Mucosa of descending colon (tissue), 3 donors: ENCODE results near the gene ABLIM1. TPM values are rescaled to one million over a fixed set of nuclear protein-coding genes. Genes with fewer than 3 reads are reported as not detected.

Source experiments
- ATAC-seq: fragments of 200-7000 bp; cut with Tn5 transposase; one replicate; pipeline ENCODE4 v1.9.1; 2020; ENCODE audit warnings: mild to moderate bottlenecking, moderate library complexity
- DNase-seq, 3 donors: peaks; one replicate each; pipeline ENCODE4 v3.0.0-alpha.2; 2020
- H3K36me3 ChIP-seq: fragments of 200-600 bp; one replicate; pipeline ENCODE4 v1.8.0; 2021; ENCODE audit warnings: low read depth, mild to moderate bottlenecking
- H3K4me1 ChIP-seq: fragments of 200-600 bp; one replicate; pipeline ENCODE4 v1.8.0; 2021; ENCODE audit warnings: low read depth, mild to moderate bottlenecking
- H3K4me3 ChIP-seq: fragments of 200-600 bp; one replicate; pipeline ENCODE4 v1.8.0; 2021; ENCODE audit warnings: mild to moderate bottlenecking
- H3K9me3 ChIP-seq: fragments of 200-600 bp; one replicate; pipeline ENCODE4 v1.8.0; 2021; ENCODE audit warnings: mild to moderate bottlenecking
- intact Hi-C, 2 donors: fragments of 100-400 bp; cut with DNase I in 1 of 2; cut with micrococcal nuclease in 1 of 2; formaldehyde crosslinking; loops; one replicate each; pipeline versions ENCODE4 v1.11.0 to v1.11.1; 2022; cut with DNase I, micrococcal nuclease
- total RNA-seq, 3 donors: library from RNA; stranded (reverse); fragmentation: NEBNext Ultra II Directional in 2 of 3; extraction: Animal tissue kit (Norgen Biotek cat#: 25700) in 2 of 3; gene quantifications; one replicate each; pipeline versions ENCODE4 v1.2.1 to v1.2.4, GENCODE V29; 2021 to 2023
- TF ChIP-seq, protein P1 (sequence below): fragments of 200-600 bp; IDR thresholded peaks from one replicate; pipeline ENCODE4 v1.8.0; 2022; ENCODE audit warnings: antibody characterized with exemption, mild to moderate bottlenecking
- donor health status: DM: no; HTN: no; CAD: no; lungs with moderate emphysema.
- donor health status: DM: no; HTN: no; CAD: no.
- donor health status: DM: no; HTN: yes; CAD: no.

The ABLIM1 gene
- total RNA-seq, 3 donors from 2014 or later, result 67.1 to 122 (median 103) TPM

DNA sequence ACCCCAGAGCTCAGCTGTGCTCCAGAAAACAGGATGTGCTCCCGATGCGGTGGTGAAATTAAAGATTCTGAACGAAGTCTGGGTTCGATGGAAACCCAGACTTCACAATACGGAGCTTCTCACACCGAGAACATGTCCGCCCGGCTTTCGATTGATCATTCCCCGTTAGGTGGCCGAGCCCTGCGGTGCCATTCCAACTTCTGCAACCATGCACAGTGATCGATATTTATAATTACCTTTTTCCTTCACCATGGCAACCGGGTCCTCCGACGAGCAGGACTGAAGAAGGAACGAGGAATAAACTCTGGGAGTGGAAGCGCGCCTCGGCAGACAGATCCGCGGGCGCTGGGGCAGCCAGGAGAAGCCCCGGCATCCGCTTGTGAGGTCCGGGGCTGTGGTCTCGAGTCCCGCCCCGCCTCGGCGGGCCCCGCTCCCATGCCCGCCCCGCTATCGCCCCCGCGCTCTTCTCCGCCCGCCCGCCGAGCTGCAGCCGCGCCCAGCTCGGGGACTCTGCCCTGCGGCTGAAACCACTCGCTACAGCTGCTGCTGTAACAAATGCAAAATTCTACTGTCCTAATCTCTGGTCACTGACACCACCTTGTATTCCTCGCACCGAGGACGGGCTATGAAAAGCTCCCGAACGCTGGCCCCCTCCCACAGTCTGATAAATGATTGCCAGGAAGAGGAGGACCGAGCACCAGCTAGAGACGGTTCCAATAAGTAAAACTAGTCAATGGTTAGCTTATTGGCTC lies 26.2 kb downstream of the ABLIM1 start:
- no peaks in the 10 kb centered on the region for H3K4me1 ChIP-seq
- intact Hi-C loops, result no loop called here
- ATAC-seq, result peak; percentile 81
- no peaks in the 10 kb centered on the region for H3K36me3 ChIP-seq
- DNase-seq, result peak; percentile 56 to 68 (median 64)
- H3K4me3 ChIP-seq, result no peak overlapping the region
- TF ChIP-seq, protein P1, sequence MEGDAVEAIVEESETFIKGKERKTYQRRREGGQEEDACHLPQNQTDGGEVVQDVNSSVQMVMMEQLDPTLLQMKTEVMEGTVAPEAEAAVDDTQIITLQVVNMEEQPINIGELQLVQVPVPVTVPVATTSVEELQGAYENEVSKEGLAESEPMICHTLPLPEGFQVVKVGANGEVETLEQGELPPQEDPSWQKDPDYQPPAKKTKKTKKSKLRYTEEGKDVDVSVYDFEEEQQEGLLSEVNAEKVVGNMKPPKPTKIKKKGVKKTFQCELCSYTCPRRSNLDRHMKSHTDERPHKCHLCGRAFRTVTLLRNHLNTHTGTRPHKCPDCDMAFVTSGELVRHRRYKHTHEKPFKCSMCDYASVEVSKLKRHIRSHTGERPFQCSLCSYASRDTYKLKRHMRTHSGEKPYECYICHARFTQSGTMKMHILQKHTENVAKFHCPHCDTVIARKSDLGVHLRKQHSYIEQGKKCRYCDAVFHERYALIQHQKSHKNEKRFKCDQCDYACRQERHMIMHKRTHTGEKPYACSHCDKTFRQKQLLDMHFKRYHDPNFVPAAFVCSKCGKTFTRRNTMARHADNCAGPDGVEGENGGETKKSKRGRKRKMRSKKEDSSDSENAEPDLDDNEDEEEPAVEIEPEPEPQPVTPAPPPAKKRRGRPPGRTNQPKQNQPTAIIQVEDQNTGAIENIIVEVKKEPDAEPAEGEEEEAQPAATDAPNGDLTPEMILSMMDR, result no peak
- H3K9me3 ChIP-seq, result no peaks in the 10 kb centered on the region

DNA sequence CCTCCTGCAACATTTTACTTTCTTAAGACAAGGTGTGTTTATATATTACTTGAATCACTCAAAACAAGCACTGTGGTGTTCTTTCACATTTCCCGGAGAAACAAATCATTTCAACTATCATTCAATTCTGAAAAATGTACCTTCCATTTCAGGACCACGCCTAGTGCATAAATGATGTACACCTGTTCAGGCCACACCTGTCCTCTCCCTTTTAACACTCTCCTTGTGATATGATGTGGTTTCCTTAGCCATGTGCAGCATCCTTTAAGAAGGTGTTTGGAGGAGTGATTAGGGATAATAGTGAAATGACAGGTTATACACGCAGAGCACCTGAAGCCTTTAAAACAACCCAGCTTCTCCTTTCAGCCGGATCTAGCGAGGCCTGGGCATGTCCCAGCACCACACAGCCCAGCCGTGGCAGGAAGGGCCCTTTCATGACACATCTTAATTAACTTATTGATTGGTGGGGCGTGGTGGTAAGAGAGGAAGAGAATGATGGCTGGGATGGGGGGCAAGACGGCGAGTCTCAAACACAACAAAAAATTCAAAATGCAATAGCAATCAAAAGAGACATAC lies 26.9 kb downstream of the ABLIM1 start:
- peak; percentile 52 for ATAC-seq
- no peak overlapping the region for H3K4me3 ChIP-seq
- no peaks in the 10 kb centered on the region for H3K4me1 ChIP-seq

DNA sequence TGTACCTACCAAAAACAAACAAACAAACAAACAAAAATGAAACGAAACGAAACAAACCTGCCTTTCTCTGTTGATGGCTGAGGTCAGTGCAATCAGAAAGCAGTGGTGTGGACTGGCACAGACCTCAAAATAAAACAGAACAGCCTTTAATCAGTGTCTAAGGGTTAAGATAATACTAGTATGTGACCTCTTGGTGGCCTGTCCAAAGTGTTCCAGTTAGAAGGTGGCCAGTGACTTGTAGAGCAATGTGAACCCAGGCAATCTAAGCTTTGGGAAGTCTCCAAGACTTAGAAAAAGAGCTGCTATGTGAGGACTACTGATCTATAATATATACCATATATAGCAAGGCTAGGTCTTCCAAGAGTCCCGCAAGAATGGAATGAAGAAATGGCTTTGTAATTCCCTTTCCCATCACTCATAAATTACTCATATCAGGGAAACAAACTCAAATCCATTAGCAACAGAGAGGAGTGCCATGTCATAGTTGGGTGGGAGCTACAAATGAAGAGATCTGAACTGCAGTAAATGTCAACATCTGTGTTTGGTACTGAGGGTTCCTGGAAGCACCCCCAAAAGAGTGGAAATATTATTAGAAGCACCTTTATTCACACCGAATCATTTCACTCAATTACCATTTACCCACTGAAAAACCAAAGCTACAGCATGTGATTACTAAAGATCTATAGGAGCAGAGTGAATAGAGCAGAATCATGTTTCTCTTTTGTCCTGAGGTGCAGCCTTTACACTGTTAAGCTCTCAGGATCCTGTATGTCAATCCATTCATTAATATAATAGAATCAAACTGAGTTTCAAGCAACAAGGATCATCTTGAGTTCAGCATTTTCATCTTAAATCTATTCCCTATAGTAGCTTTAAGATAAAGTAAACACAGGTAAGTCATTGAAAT lies 28.0 kb downstream of the ABLIM1 start:
- DNase-seq (no peak), ATAC-seq (no peak)
- Histone ChIP-seq H3K4me1 (peaks cover 4% of the 10 kb centered on the region), H3K36me3 (no peaks in the 10 kb centered on the region), H3K4me3 (no peak overlapping the region), H3K9me3 (no peaks in the 10 kb centered on the region)
- TF ChIP-seq, protein P1, result no peak
- intact Hi-C loops, result no loop called here

More for the DNA sequence above, 26.9 kb downstream of the ABLIM1 start:
- Histone ChIP-seq H3K9me3 (no peaks in the 10 kb centered on the region), H3K36me3 (no peaks in the 10 kb centered on the region)
- no peak for DNase-seq
- TF ChIP-seq, protein P1, result no peak
- intact Hi-C loops, result no loop called here

DNA sequence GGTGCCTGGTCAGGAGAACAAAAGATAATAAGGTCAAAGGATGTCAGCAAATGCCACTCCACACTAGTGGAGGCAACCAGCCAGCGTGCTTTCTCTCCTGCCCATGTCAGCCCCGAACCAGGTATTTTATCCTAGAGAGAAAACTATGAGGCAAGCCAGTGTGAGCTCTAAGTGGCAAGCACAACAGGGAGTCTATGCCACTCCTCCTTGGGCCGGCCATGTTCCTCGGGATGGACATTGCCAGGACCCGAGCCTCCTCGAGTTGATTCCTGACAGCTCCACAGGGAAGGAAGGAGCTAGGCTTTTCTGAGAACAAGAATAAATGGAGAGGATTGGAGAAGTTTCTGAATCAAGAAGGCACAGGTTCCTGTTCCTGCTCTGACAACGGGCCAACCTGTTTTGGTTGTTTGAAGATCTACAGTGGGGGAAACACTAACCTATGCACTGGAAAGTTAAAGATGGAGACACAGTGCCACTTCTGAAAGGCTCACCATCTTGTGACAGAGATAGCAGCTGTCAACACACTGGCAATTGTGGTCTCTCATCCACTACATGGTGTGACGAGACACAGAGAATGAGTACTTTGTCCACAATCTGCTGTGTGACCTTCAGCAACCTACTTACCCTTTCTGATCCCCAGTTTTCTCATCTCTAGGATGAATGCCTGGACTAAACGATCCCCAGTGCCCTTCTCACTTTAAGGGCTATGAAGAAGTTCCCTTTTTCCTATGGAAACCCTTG lies 28.8 kb downstream of the ABLIM1 start:
- Histone ChIP-seq H3K36me3 (no peaks in the 10 kb centered on the region), H3K9me3 (no peaks in the 10 kb centered on the region), H3K4me1 (peaks cover 9% of the 10 kb centered on the region), H3K4me3 (no peak overlapping the region)
- ATAC-seq (no peak), DNase-seq (no peak)
- TF ChIP-seq, protein P1, result no peak
- intact Hi-C loops, result no loop called here

DNA sequence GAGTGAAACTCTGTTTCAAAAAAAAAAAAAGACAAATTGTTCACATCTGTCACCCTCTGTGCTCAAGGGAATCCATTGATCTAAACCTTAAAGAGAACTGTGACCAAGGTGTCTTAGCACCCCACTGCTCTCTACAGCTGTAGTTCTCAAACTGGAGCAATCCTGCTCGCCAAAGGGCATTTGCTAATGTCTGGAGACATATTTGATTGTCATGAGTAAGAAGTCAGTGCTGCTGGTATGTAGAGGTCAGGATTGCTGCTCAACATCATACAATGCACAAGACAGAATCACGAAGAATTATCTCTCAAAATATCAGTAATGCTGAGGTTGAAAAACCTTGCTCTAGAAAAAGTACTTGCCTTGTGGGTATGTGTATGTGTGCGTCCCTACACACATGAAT lies 30.0 kb downstream of the ABLIM1 start:
- Histone ChIP-seq H3K36me3 (no peaks in the 10 kb centered on the region), H3K9me3 (no peaks in the 10 kb centered on the region), H3K4me3 (no peak overlapping the region), H3K4me1 (peaks cover 21% of the 10 kb centered on the region)
- intact Hi-C loops, result no loop called here
- TF ChIP-seq, protein P1, result no peak
- ATAC-seq (no peak), DNase-seq (no peak)
